ENCODE measurements around the gene CAAP1.

GRCh38 chr9:26888271-26888670, 4.3 kb downstream of the CAAP1 start:
- TF ChIP-seq POLR2A (IDR thresholded peaks at IDR 0.05; ENCODE audit: low read depth, low read length) (no peak), POLR2AphosphoS5 (IDR thresholded peaks at IDR 0.05; ENCODE audit: low read depth, low read length) (no peak), SPI1 (IDR thresholded peaks at IDR 0.05; ENCODE audit: low read depth, low read length) (no peak), TAF1 (IDR thresholded peaks at IDR 0.05; ENCODE audit: low read depth, low read length) (no peak), POU2F2 (IDR thresholded peaks at IDR 0.05; ENCODE audit: low read depth, low read length) (no peak), PAX5 (IDR thresholded peaks at IDR 0.05; ENCODE audit: insufficient read depth, low read length, severe bottlenecking) (no peak)
